Renal pelvis (tissue), 12 donors: ENCODE results near the gene NSUN5. TPM values are rescaled to one million over a fixed set of nuclear protein-coding genes. Genes with fewer than 3 reads are reported as not detected.

Experiments
- DNase-seq: peaks from one replicate; pipeline ENCODE4 v3.0.0-alpha.2; 2013
- long read RNA-seq, 16 experiments: transcript quantifications; one replicate each; lab custom pipeline, GENCODE V29; 2026
- polyA plus RNA-seq, 3 donors: library from polyadenylated mRNA; unstranded; fragments of 120-200 nt; gene quantifications; one replicate each; pipeline ENCODE4 v1.2.1, GENCODE V29; 2013; ENCODE audit not compliant: insufficient read length in 3 of 3

NSUN5 gene
- polyA plus RNA-seq = 10 to 100 TPM; 19.0 to 20.7 (median 19.4) TPM
- long read RNA-seq, donor 1, transcript NSUN5-204 (10 exons, 1,663 nt) = major isoform, 9 of 11 reads
- long read RNA-seq, donor 1, partial matches to known transcripts = 0 of 11 reads
- long read RNA-seq, donor 1, other reads (novel, unspliced or antisense) = 0 of 11 reads
- long read RNA-seq, donor 2, transcript NSUN5-204 (10 exons, 1,663 nt) = major isoform, 7 of 7 reads
- long read RNA-seq, donor 2, partial matches to known transcripts = 0 of 7 reads
- long read RNA-seq, donor 2, other reads (novel, unspliced or antisense) = 0 of 7 reads
- long read RNA-seq, donor 3, transcript NSUN5-204 (10 exons, 1,663 nt) = major isoform, 9 of 10 reads
- long read RNA-seq, donor 3, partial matches to known transcripts = 0 of 10 reads
- long read RNA-seq, donor 3, other reads (novel, unspliced or antisense) = 0 of 10 reads
- long read RNA-seq, donor 4, transcript NSUN5-204 (10 exons, 1,663 nt) = major isoform, 13 of 16 reads
- long read RNA-seq, donor 4, partial matches to known transcripts = 0 of 16 reads
- long read RNA-seq, donor 4, other reads (novel, unspliced or antisense) = 0 of 16 reads
- long read RNA-seq, donor 5, transcript NSUN5-204 (10 exons, 1,663 nt) = major isoform, 7 of 7 reads
- long read RNA-seq, donor 5, partial matches to known transcripts = 0 of 7 reads
- long read RNA-seq, donor 5, other reads (novel, unspliced or antisense) = 0 of 7 reads
- long read RNA-seq, donor 6, transcript NSUN5-204 (10 exons, 1,663 nt) = major isoform, 9 of 10 reads
- long read RNA-seq, donor 6, partial matches to known transcripts = 0 of 10 reads
- long read RNA-seq, donor 6, other reads (novel, unspliced or antisense) = 0 of 10 reads
- long read RNA-seq, donor 7, transcript NSUN5-204 (10 exons, 1,663 nt) = major isoform, 9 of 10 reads
- long read RNA-seq, donor 7, partial matches to known transcripts = 0 of 10 reads
- long read RNA-seq, donor 7, other reads (novel, unspliced or antisense) = 0 of 10 reads
- long read RNA-seq, donor 8, partial matches to known transcripts = 0 of 4 reads
- long read RNA-seq, donor 8, other reads (novel, unspliced or antisense) = 0 of 4 reads
- long read RNA-seq, donor 9, transcript NSUN5-204 (10 exons, 1,663 nt) = major isoform, 15 of 15 reads
- long read RNA-seq, donor 9, partial matches to known transcripts = 0 of 15 reads
- long read RNA-seq, donor 9, other reads (novel, unspliced or antisense) = 0 of 15 reads
- long read RNA-seq, donor 10, transcript NSUN5-204 (10 exons, 1,663 nt) = major isoform, 8 of 10 reads
- long read RNA-seq, donor 10, partial matches to known transcripts = 0 of 10 reads
- long read RNA-seq, donor 10, other reads (novel, unspliced or antisense) = 0 of 10 reads
- long read RNA-seq, donor 11, transcript NSUN5-204 (10 exons, 1,663 nt) = major isoform, 5 of 6 reads
- long read RNA-seq, donor 11, partial matches to known transcripts = 0 of 6 reads
- long read RNA-seq, donor 11, other reads (novel, unspliced or antisense) = 0 of 6 reads
- long read RNA-seq, donor 12, transcript NSUN5-204 (10 exons, 1,663 nt) = major isoform, 10 of 11 reads
- long read RNA-seq, donor 12, partial matches to known transcripts = 0 of 11 reads
- long read RNA-seq, donor 12, other reads (novel, unspliced or antisense) = 0 of 11 reads
- long read RNA-seq, donor 13, partial matches to known transcripts = 0 of 1 reads
- long read RNA-seq, donor 13, other reads (novel, unspliced or antisense) = 0 of 1 reads
- long read RNA-seq, donor 14, transcript NSUN5-204 (10 exons, 1,663 nt) = major isoform, 11 of 13 reads
- long read RNA-seq, donor 14, partial matches to known transcripts = 0 of 13 reads
- long read RNA-seq, donor 14, other reads (novel, unspliced or antisense) = 0 of 13 reads
- long read RNA-seq, donor 15, transcript NSUN5-204 (10 exons, 1,663 nt) = major isoform, 17 of 18 reads
- long read RNA-seq, donor 15, partial matches to known transcripts = 0 of 18 reads
- long read RNA-seq, donor 15, other reads (novel, unspliced or antisense) = 0 of 18 reads
- long read RNA-seq, donor 16, transcript NSUN5-204 (10 exons, 1,663 nt) = major isoform, 7 of 9 reads
- long read RNA-seq, donor 16, partial matches to known transcripts = 0 of 9 reads
- long read RNA-seq, donor 16, other reads (novel, unspliced or antisense) = 0 of 9 reads

GRCh38 chr7:73308665-73309214, at the start of gene NSUN5:
NSUN5 (minus strand) TSS chr7:73308826; CDS start chr7:73308790, 36 bp downstream.
- DNase-seq = peak; percentile 74

GRCh38 chr7:73356159-73356558, 47.5 kb upstream of the NSUN5 start:
- DNase-seq = no peak

- DNase-seq = no peak
These were observed 46.2 kb upstream of the NSUN5 start for GRCh38 chr7:73354821-73355220.

GRCh38 chr7:73354196-73354595, 45.6 kb upstream of the NSUN5 start:
- DNase-seq = no peak

GRCh38 chr7:73353243-73353642, 44.6 kb upstream of the NSUN5 start:
- DNase-seq = no peak

GRCh38 chr7:73352784-73353183, 44.2 kb upstream of the NSUN5 start:
- no peak for DNase-seq

GRCh38 chr7:73351447-73352167, 43.0 kb upstream of the NSUN5 start:
- DNase-seq = no peak

GRCh38 chr7:73350306-73351068, 41.9 kb upstream of the NSUN5 start:
- peak; percentile 16 for DNase-seq

GRCh38 chr7:73349763-73350162, 41.1 kb upstream of the NSUN5 start:
- DNase-seq = no peak

- no peak for DNase-seq
These were observed 37.3 kb upstream of the NSUN5 start for GRCh38 chr7:73345951-73346350.

GRCh38 chr7:73345538-73345937, 36.9 kb upstream of the NSUN5 start:
- DNase-seq = no peak

- DNase-seq = no peak
These were observed 35.2 kb upstream of the NSUN5 start for GRCh38 chr7:73343671-73344380.

- peak; percentile 73 for DNase-seq
These were observed 34.0 kb upstream of the NSUN5 start for GRCh38 chr7:73342645-73343044.

GRCh38 chr7:73341877-73342276, 33.3 kb upstream of the NSUN5 start:
- no peak for DNase-seq

- no peak for DNase-seq
These were observed 31.9 kb upstream of the NSUN5 start for GRCh38 chr7:73340514-73340913.

- DNase-seq = no peak
These were observed 29.7 kb upstream of the NSUN5 start for GRCh38 chr7:73338321-73338720.

- no peak for DNase-seq
These were observed 23.8 kb upstream of the NSUN5 start for GRCh38 chr7:73332447-73332846.

- DNase-seq = no peak
These were observed 22.1 kb upstream of the NSUN5 start for GRCh38 chr7:73330772-73331171.
